Stimulated activated CD8-positive, alpha-beta memory T cell treated with anti-CD3 and anti-CD28 coated beads, Interleukin-12 subunit alpha, Interleukin-12 subunit beta, amount 100 ng/mL, for 1 hour (primary cell): Measurements from ENCODE around the gene COL4A2.
"Not testable (repeated sequence)": the region's sequence is repeated elsewhere in the genome, so short reads cannot be mapped to it uniquely, and the experiment has no call there.

Experiments used
- DNase-seq: peaks from one replicate; pipeline ENCODE4 v3.0.0-alpha.2; 2020; ENCODE audit warnings: low read depth

COL4A2 gene

GRCh38 chr13:110440946-110441731, 134.1 kb downstream of the COL4A2 start:
- DNase-seq = no peak

DNA sequence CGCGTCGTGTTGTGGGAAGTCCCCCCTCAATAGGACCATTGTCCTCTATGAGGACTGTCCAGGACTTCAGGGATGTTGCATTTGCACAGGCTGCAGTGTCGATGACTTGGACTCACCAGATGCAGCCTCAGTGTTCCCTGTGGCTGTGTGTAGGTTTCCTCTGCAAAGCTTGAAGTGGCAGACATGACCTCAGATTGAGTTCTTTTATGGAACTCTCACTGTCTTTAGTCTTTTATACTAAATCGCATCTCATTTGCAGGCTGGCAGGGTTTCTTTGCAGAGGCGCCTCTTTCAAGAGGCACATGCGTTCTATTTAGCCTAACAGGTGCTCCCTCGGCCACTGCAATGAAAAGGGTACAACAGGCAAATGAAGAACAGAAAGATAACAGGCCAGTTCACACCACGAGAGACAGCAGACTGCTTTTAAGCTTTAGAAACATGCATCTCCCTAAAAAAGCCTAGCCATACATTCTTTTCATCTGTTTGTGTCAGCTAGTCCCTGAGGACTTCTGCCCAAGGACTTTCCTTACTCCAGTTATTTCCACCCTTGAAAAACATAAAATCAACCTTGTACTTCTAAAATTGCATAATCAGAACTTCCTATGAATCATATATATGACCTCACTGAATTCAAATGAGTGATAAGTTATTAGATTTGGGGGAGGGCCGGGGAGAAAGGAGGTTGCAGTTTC, 136.0 kb downstream of the COL4A2 start:
- no peak for DNase-seq

DNA sequence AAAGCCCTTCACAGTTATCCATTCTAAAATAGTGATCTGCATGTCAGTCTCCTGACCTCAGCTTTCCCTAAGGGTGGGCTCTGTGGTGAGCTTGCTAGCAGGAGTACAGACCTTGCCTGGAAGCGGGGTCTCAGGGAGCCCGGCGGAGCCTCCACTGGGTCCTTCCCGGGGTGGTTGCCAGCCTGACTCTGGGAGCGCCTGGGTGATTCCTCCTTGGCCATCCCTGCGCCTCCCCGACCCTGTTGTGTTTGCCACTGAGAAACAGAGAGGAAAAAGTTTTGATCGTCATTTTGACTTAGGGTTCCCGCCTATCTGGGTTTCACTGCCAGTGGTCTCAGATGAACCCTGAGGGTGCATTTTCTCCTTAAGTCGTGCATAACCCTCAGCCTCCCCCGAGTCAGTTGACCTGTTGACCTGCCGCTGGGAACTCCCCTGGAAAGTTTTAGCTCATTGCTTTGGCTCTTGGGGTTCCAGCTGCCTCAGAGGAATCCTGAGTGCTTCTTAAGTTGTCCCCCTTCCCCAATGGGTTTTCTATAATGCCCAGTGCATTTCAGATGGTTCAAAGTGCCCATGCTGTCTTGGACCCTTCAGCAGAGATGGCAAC, 136.6 kb downstream of the COL4A2 start:
- no peak for DNase-seq

DNA sequence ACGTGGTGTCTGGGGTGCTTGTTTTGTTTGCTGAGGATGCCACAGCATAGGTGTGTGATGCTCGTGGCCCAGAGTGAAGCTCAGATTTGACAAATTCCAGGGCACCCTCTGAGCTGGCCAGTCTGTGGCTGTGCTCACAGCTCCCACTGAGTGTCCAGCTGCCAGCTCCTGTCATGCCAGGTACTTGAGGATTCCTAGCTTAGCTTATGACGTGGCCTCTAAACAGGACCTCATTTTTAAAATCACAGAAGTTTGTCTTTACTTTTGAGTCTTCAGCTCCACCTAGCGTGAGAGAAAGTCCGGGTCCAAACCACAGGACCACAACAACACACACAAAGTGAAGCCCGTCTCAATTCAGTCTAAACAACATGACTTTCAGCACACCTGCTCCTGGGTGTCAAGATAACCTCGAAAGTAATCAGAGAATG, 137.2 kb downstream of the COL4A2 start:
- DNase-seq = no peak

GRCh38 chr13:110445183-110445582, 138.1 kb downstream of the COL4A2 start:
- DNase-seq = no peak

- DNase-seq = no peak
These were observed 138.9 kb downstream of the COL4A2 start for GRCh38 chr13:110445722-110446574.

- DNase-seq = no peak
These were observed 139.4 kb downstream of the COL4A2 start for GRCh38 chr13:110446575-110446890.

GRCh38 chr13:110447058-110447511, 140.0 kb downstream of the COL4A2 start:
- no peak for DNase-seq

DNA sequence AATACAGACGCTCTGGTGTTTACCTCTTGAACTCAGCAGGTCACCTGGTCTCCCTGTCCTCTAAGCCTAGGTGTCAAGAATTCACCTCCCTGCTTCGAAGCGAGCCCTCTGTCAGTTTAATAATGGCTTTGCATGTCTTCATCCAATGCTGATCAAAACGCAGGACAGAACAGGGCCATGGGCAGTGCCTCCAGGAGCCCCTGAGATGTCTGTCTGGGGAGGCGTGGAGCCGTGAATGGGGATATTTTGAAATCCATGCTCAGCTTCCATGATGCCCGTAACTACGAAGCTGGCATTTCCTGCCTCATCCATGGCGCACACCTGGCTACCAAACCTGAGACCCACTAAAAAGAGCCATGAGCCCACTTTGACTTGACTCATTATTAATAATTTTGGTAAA, 140.7 kb downstream of the COL4A2 start:
- no peak for DNase-seq

- no peak for DNase-seq
These were observed 141.1 kb downstream of the COL4A2 start for GRCh38 chr13:110448230-110448629.

- DNase-seq = no peak
These were observed 141.6 kb downstream of the COL4A2 start for GRCh38 chr13:110448677-110449076.

- DNase-seq = no peak
These were observed 142.3 kb downstream of the COL4A2 start for GRCh38 chr13:110449219-110450015.

GRCh38 chr13:110450016-110450900, 143.2 kb downstream of the COL4A2 start:
- no peak for DNase-seq

DNA sequence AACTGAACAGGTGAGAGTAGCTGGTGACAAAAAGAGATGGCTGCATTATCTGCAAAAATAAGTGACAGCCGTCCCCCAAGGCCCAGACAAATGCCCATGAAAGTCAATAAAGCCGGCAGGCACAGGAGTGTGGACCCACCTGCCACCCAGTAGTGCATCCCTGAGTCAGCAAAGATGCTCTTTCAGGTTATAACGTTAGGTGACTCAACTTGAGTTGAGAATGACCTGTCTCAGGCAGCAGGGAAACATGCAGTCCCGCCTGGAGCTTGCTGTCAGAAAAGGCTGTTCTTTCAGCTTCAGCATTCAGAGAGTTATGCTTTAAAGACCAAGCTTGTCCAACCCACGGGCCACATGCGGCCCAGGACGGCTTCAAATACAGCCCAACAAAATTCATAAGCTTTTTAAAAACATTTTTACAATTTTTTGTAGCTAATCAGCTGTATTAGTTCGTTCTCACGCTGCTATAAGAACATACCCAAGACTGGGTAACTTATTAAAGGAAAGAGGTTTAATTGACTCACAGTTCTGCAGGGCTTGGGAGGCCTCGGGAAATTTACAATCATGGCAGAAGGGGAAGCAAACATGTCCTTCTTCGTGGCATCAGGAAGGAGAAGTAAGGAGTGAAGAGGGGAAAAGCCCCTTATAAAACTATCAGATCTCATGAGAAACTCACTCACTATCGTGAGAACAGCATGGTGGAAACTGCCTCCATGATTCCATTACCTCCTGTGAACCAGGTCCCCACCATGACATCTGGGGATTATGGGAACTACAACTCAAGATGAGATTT, 144.1 kb downstream of the COL4A2 start:
- DNase-seq = no peak

DNA sequence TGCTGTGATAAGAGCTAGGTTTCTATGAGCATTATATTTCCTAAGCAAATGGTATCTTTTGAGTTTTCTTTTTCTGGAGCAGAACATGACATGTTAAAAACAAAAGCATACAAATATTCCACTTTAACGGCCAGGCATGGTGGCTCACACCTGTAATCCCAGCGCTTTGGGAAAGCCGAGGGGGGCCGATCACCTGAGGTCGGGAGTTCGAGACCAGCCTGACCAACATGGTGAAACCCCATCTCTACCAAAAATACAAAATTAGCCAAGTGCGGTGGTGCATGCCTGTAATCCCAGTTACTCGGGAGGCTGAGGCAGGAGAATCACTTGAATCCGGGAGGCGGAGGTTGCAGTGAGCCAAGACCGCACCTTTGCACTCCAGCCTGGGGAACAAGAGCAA, 146.0 kb downstream of the COL4A2 start:
- DNase-seq = not testable (repeated sequence)

- no peak for DNase-seq
These were observed 146.7 kb downstream of the COL4A2 start for GRCh38 chr13:110453797-110454196.

- DNase-seq = no peak
These were observed 147.3 kb downstream of the COL4A2 start for GRCh38 chr13:110454227-110454859.

DNA sequence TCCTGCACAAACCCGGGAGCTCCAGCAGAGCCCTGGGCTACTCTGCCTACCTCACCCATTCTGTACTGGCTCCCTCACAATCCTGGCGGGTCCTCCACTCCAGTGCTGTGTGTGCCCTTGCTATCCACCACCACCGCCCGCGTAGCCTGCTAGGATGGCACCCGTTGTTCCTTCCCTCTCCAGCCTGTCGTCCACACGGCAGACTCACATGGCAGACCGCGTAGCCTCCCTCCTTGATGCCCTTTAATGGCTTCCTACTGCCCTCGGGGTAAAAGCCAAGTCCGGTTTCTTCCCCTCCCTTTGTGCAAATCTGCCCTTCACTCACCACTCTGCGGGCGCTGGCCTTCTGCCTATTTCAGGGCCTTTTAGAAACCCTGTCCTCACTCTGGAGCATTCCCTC, 147.9 kb downstream of the COL4A2 start:
- no peak for DNase-seq

DNA sequence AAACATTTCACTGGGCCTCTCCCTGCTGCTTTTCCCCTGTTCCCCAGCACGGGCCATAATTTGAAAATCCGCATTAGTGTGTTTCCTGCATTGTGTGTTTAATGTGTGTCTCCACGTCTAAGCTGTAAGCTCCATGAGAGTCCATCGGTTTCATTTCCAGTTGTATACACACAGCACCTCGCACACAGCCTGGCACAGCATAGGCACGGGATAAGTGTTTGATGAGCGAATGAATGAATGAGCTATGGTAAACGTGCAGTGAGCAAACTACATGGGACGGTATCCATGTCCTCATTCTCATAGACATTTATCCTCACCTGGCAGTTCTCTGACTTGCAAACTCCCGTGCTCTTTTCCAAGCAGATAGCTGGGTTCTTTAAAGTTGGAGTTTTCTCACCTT, 148.4 kb downstream of the COL4A2 start:
- no peak for DNase-seq
